Stimulated activated CD8-positive, alpha-beta memory T cell treated with anti-CD3 and anti-CD28 coated beads, Interleukin-7, amount 100 ng/mL, for 24 hours (primary cell): ENCODE measurements around the gene MAP4K2.
A peak's percentile ranks its signal among the peaks of the same experiment; 100 is the strongest.

ENCODE experiments used
- DNase-seq: peaks from one replicate; pipeline ENCODE4 v3.0.0-alpha.2; 2020; ENCODE audit warnings: low read depth

Gene MAP4K2

DNA sequence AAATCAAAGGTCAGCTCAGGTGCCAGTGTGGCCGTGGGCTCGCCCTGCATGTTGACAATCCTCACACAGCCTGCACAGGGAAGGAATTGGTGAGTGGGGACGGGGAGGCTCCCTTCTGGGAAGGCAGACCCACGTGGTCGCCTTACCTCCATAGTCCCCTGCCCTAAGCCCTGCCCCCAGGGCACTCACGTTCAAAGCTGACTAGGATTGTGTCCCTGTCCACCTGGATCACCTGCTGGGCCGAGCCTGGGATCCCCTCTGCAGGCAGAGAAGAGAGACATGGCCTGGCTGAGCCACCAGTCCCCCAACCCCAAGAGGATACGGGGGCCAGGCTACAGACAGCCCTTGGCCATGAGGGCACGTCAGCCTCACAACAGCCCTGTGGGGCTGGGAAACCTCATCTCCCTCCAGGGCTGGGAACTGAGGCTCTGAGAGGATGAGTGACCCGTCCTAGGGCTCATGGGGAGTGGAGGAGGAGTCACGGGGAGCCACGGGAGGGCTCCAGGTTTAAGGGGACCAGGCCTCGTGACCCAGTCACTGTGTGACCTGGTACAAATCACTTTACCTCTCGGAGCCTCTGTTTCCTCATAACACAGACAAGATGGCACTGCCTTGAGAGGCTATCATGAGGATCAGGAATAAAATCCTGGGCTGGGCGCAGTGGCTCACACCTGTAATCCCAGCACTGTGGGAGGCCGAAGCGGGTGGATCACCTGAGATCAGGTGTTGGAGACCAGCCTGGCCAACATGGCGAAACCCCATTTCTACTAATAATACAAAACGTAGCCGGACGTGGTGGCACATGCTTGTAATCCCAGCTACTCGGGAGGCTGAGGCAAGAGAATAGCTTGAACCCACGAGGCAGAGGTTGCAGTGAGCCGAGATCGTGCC, 12.6 kb downstream of the MAP4K2 start:
- DNase-seq = no peak

DNA sequence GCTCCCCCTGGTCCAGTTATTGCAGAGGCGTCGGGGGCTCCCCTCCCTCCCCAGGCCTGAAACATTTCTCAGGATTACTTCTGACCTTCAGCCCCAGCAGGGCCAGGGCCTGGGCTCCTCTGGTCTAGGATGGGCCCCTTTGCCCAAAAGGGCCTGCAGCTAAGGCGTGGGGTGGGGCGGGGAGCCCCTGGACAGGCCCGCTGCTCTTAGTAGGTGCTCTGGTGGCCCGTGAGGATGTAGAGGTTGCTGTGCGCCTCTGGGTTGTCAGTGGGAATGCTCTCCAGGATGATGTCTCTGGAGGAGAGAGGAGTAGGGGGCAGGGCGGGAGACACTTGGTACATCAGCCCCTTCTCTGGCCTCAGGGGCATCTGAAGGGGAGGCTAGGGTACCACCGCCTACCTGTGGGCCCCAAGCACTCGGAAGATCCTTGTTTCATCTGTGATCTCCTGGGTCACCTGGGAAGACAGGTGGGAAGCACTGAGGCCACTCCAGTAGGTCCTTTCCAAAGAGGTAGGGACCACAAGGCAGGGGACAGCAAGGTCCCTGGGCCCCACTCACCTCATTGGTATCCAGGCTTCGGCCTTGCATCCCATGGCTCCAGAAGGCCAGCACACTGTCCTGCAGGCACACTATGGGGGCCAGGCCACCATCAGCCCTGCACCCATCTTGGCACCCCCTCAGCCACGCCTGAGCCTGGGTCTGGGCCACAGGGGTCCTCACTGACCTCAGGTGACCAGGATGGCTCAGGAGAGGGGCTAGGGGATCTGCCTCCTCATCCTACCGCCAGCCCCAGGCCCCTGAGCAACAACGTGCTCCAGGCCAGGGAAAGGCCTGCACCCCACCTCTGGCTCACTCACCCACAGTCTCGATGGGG, 13.4 kb downstream of the MAP4K2 start:
- DNase-seq = no peak

DNA sequence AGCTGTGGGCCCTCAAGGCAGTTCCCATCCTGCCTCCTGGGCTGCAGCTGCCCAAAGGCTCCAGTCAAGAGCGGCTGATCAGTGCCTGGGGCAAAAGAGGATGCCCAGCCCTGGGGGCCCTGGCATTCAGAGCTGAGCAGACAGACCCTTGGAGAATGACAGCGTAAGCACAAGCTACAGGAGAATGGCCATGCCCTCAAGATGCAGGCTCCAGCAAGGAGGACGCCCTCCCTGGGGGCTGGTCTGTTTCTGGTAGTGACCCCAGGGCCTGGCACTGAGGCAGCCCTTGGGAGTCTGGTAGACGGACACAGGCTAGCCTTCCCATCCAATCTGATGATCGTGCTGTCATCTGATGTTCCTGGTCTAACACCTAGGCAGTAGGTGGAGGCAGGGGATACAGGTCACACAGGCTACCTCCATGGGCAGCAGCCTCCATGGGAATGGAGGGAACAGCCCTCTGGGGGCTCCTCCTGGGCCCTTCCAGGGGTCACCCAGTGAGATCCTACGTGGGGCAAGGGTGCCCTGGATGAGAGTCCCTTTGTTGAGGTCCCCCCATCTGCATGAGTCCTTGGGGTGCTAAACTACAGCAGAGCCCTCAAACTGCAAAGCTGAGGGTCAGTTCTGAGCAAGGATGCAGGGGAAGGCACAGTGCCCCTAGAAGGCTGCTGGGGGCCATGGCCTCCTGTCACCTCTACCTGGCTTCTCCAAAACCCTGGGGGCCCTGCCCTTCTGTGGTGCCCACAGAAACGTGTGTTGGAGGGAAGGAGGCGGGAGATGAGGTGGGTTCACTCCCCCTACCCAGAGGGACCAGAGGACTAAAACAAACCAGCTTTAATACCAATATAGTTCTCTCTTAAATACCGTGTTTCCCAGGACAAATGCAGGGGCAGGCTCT, 14.4 kb downstream of the MAP4K2 start:
- DNase-seq = no peak

DNA sequence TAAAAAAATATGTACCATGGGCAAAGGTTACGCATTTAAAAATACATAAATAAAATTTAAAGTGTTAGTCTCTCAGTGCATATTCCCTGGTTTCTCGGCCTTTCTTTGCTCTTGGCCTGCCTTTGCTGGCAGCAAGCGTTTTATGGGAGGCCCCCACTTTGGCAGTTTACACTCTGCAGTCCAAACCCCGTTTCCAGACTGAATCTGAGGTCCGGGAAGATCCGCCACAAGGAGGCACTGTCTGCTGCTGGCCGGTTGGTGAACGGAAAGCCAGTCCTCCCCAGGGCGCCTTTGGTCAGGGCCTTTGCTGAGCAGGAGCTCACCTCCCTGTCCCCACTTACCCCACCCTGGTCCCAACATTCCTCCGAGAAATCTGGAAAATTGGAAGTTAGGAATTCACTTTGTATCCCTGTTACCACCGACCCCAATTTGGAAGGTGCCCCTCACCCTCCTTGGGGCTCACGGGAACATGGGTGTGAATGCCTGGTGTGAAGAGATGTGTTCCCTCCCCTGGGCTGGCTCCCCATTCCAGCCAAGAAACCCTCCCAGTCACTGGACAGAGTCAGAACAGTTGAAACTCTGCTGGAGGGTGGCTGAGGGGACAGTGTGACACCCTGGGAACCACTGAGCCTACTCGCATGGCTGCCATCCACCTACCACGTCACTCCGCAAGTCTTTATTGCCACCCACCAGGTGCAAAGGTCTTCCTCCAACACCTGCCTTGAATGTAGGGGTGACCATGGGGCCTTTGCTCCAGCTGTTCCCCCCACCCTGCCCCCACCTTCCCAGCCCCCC, 15.3 kb downstream of the MAP4K2 start:
- no peak for DNase-seq

DNA sequence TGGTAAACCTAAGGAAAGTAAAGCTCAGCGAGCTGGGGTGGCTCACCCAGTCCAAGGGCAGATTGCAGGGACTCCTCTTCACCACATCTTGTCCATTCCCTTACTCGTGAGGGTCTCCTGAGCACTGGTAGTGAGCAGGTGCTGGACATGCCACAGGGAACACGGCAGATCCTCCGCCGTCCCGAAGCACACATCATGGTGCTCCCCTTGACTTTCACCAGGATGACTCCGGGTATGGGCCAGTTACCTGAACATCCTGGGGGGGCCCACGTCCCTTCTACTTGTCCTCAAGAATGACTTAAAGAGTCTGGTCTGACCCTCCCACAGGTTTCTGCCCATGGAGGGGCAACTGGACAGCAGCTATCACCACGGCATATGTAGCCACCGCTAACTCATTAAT, 16.7 kb downstream of the MAP4K2 start:
- no peak for DNase-seq

DNA sequence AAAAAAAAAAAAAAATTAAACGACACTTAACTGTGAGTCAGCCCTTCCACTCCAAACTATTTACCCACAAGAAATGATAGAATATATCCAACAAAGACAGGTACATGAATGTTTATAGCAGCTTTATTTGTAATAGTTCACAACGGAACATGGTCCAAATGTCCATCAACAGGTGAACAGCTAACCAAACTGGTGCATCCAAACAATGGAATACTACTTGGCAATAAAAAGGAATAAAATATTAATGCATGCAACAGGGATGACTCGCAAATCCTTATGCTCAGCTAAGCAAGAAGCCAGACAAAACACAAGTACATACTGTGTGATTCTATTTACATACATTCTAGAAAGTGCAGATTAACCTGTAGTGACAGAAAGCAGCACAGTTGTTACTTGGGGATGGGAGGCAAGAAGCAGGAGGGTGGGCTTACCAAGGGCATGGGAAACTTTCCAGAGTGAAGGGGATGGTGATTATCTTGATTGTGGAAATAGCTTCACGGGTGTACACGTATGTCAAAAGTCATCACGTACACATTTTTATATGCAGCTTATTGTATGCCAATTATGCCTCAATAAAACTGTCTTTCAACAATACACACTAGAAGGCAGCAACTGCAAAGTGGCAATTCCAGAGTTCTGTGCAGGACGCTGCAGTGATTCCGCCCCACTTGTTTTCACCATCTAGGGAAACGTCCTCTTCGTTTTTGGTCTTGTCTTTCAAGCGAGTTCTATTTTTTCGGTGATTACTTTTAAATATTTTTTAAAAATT, 18.0 kb downstream of the MAP4K2 start:
- DNase-seq = no peak

DNA sequence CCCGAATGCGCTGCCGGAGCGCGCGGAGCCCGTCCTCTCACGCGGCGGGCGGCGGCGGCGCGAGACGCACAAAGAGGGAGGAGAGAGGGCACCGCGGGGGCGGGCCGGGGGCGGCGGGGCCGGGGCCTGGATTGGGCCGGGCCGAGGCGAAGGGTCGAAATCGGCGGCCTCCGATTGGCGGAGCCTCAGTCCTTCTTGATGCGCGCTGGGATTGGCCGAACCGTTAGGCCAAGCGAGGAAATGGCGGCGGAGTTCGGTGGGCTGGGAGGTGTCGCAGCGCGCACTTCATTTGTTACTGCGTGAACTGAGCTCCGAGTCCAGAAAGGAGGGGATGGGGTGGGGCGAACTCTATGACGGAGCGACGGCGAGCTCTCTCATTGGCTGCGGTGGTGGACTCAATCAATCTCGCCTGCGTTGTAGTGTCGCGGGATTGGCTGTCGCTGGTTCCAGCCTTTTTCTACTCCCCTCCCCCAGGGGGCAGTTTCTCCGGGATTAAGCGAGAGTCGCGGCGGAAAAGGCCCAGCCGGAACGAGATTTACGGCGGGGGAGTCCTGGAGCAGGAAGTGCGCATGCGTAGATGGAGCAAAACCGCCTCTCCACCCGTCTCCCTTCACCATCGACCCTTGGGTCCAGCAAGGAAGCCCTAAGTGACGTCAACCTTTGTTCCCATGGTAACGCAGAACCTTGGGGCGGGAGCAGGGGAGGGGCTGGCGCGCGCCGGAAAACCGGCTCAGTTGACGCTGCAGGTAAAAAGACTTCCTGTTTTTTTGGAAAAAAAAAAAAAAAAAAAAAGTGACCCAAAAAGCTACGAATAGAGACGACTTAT, 24.3 kb downstream of the MAP4K2 start, which contains the start of gene SF1:
TSS of gene SF1 (minus strand) at position 70 of the 826 bp plus-strand sequence. CDS start 150 bp downstream, outside the sequence.
- DNase-seq = peak; percentile 94

DNA sequence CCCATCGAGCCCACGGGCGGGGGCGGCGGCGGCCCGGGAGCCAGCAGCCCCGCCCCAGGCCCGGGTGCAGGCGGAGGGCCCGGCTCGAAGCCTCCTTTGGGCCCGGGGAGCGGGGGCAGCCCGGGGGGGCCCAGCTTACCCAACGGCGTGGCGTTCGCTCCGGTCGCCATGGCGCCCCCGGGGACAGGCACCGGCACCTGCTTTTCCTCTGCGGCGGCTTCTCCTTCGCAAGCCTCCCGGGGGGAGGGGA, 24.9 kb downstream of the MAP4K2 start:
- no peak for DNase-seq

DNA sequence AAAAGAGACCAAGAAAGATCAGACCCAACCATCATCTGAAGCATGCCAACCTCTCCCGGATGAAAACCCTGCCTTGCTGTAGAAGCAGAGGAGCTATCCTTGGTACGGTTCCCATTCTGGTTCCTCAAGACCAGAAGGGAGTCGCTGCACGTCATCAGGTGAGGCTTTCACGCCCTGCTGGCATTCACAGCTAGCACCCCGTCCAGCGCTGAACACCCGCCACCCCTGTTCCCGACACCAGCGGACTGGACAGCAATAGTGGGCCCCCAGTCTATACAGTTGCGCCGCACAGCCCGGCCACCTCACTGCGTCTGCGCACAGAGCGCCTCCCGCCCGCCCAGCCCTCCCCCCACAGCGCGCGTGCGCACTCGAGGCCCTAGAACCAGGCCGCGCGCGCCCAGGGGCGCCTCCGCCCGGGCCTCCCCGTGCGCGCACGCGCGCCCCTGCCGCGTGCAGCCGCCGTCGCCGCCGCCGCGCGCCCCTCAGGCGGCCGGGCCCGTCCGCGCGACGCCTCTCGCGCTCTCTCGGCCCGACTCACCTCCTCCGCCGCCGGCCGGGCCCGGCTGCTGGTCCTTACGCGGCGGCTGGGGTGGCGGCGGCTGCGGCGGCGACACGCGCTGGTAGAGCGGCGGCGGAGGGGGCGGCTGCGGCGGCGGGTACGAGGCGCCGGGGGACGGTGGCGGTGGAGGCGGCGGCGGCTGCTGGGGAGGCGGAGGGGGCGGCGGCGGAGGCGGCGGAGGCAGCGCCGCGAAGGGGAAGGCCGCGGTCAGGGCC, 25.4 kb downstream of the MAP4K2 start:
- peak; percentile 54 for DNase-seq

DNA sequence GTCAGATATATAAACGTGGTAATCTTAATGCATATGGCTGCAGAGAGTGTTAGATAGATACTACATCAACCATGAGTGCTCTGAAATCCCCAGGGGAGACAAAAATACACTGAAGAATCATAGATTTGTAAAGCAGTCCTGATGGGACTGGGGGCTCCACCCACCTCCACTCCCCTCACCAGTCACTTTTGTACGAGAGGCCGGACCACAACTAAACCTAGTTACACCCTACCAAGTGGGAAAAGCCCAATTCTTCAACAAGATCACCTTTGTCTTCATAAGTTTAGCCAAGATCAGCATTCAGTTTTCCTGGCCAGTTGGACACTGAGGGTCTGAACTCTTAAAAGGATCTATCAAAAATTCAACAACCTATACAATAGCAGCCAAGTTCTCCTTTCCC, 26.1 kb downstream of the MAP4K2 start:
- DNase-seq = no peak

DNA sequence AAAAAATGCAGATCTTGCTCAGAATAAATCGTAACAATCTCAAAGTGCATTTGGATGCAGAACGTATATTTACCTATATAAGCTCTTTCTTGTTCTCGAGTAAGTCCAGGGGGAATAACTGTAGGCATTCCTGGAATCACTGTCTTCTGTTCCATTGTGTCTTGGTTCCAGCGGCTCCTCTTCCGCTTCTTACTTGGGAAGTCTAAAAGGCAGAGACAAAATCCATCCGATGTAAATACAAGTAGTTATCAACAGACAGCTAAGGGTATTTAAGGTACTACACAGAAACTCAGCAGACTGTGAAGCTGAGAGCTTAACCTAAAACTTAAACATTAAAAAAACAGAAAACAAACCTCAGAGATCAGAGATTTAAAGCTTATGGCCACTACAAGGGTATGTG, 26.6 kb downstream of the MAP4K2 start:
- no peak for DNase-seq

DNA sequence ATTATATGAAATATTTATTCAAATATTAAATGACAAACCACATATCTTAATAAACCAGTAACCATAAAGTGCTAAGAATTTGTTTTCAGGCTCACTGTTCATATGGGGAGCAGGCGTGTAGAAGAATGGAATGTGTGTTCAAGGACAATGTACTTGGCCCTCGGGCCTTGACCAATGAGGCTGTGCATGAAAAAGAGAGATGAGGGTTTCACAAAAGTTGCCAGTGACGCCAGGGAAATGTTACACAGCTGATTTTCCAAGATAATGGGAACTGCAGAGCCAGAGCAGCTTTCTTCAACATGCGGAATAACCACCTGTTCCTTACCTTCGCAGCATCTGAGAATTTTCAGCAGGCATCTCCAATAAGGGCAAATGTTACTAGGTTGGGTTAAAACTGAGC, 28.9 kb downstream of the MAP4K2 start:
- DNase-seq = no peak

DNA sequence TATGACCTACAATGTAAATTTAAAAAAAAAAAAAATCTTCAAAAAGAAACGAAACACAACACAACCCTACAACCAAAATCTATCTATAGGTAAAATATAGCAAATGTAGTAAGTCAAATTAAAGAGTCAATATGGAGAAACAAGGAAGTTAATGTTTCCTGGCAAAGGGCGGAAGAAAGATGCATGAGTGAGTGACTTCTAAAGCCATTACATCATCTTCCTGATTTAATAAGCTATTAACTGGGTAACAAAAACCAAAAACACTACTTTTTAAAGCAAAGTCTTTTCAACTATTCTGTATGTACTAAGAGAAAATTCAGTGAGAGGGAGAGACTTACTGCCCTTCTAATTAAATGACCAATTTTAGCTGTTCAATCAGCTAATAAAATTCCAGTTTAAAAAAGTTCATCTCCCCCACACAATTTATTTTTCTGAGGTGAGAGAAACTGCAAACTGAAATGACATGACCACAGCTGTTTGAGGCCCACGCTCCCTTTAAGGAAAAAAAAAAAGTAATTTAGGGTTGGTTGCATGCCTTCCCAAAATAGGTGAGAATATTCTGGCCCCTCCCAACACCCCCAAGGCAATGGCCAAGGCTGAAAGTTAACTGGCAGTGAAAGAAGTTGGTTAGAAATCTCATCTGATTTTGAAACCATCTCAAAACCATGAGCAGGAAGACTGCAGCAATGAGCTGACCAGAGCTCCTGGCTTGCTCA, 30.6 kb downstream of the MAP4K2 start:
- no peak for DNase-seq

DNA sequence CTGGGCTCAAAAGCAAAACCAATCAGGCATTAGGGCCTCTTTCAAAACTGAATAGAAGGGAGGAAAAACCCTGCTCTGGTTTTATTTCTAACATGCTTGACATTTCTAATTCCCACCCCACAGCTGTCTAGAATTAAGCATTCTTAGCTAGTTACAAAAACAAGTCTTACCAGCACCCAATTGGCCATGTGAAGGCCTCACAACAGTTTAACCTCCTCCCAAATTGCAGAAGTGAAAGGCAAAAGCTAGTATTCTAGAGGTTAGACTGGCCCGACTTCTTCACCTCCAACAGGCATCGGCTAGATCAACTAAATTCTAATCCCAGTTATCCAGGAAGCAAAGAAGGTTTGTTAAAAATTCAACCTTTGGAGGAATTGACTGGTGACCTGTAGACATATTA, 31.2 kb downstream of the MAP4K2 start:
- DNase-seq = no peak

DNA sequence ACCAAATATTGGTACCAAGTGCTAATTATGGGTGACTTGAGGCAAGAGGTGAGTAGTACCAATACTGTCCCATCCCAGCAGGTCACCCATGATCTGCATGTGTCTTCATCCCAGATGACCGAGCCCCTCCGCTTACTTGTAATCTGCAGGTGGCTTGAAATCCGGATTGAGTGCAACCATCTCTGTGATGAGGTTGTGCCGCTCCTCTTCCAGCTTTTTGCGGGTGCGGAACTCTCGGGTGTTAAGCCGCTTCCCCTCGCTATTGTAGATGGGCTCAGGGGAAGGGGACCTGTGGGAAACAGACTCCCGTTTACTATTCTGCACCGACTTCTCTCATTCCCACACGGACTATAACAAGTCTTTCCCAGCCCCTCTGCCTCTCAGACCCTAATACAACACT, 32.9 kb downstream of the MAP4K2 start:
- no peak for DNase-seq

DNA sequence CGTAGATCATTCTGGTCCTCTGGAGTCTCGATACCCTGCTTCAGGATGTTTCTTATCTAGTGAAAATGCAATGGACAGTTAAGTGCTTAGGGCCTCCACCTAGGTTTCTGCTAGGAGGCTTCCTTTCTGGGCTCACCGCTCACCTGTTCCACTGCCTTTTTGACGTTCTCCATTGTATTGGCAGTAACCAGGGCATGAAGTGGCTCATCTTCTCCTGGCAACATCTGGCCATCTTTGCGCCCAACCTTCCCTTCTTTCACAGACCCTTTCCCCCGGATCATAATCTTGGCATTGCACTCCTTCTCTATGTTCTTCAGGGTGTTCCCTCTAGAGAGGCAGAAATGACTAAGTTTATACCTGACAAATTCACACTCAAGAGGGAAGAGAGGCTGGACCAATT, 33.7 kb downstream of the MAP4K2 start:
- no peak for DNase-seq

DNA sequence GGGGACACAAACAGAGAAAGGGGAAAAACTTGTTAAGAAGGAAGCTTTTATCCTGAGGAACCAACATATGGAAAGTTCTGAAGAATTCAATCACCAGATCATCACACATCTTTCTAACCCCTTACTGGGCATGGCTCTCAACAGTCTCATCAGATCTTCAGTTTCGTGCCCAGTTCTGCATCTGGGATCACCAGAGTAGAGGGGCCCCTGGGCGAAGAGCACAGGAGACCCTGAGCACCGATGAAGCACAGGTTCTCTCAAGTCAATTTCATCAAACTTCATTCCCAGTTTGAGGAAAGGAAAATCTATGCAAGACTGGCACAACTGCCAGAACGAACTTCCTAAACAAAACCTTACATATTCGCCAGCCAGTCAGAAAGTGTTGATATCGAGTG, 34.7 kb downstream of the MAP4K2 start:
- no peak for DNase-seq
